Fibroblast of peridontal ligament (primary cell): ENCODE results near the gene PLD6.

Source experiments
- DNase-seq: peaks from one replicate; pipeline ENCODE4 v3.0.0-alpha.2; 2010; ENCODE audit errors: extremely low read depth

PLD6 gene

DNA sequence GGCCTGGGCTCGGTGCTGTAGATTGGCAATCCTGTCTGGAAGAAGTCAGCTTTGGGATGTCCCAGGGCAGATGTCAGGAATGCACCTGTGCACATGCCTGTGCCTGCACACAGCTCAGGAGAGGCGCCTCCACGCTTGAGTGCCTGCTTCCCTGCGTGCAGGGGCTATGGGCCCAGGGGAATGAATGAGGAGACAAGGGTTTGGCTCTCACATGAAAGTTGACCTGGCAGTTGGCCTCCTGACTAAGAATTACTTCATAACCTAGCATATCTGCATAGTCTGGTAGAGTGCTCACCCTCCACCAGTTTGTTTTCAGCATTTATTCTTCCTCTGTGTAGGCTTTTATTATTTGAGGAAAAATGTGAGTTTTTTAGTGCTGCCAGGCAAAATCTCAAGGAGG, 50.0 kb downstream of the PLD6 start:
- DNase-seq, result peak; percentile 71

DNA sequence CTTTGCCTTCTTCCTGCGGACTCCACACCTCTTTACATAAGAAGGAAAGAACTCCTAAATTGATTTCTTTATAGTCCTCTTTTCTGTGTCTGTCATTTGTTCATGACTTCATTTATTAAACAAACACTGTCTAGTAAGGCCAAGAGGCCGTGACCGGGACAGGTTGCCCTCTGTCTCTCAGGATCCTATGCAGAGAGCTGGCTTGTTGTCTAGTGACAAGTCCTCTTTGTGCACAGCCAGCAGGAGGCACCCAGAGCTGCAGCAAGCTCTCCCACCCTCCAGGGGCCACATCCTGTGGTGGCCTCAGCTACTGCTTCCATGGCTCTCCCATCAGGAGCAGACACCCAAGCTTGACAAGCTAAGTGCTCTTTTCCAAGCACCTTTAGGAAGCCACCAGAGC, 50.6 kb downstream of the PLD6 start:
- DNase-seq, result no peak

DNA sequence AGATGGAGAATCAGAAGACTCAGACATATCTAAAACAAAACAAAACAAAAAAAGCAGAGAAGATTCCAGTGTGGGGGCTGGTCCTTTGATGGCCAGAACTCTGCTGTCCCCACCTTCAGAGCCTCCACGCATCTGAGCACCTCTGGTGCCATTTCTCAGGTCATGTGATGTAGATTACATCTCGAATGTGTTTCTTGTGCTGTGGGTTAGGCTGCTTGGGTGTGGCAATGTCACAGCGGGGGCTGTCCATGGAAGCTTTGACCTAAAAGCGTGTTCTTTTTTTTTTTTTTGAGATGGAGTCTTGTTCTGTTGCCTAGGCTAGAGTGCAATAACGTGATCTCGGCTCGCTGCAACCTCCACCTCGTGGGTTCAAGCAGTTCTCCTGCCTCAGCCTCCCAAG, 51.2 kb downstream of the PLD6 start:
- DNase-seq, result no peak

DNA sequence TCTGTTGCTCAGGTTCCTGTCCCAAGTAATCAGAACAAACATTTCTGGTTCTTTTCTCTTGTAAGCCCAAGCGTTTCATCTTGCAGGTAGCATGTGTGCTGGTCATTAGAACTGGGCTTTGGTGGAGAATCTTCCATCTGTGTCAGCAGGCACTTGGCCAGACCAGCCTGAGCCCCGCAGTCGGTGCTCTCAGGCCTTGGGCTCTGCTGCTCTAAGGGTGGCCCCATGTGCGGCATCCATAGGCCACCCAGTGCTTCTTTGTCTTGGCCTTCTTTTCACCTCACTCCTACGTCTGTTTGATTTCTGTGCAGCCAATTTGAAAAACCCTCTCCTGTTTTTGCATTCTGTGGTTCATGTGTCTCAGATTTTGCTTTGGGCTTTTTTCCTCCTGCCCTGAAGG, 51.6 kb downstream of the PLD6 start:
- no peak for DNase-seq

DNA sequence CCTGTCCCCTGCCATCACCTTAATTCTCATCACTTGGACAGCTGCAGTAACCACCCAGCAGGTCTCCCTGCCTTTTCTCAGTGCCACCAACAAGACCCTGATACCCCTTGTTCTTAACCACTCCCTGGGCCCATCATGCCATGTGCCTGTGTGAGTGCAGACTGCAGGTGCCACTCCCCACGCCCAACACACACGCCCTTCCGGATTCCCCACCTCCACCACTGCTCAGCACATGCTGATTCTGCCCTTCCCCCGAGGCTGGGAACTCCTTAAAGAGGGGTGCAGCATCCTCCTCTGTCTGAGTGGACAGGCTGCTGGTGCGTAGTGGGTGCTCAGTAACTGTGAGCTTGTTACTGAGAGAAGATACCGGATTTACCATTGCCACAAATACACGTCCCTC, 52.4 kb downstream of the PLD6 start:
- no peak for DNase-seq

DNA sequence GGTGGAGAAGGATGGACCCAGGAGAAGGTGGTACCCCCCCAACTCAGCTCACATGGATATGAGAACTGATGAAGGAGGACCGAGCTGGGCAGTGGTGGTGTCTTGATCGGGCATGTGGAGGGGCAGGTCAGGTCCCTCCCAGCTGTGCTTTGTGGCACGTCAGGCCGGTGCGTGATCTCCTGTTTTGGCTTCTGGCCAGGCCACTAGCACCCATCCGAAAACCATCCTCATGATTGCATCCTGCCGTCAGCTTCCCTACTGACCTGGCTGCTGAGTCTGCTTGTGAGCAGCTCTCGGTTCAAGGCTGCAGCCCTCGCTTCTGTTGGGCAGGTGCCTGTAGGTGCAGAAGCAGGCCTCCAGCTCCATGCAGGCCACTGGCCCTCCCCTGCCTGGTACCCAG, 53.1 kb downstream of the PLD6 start:
- DNase-seq, result no peak

DNA sequence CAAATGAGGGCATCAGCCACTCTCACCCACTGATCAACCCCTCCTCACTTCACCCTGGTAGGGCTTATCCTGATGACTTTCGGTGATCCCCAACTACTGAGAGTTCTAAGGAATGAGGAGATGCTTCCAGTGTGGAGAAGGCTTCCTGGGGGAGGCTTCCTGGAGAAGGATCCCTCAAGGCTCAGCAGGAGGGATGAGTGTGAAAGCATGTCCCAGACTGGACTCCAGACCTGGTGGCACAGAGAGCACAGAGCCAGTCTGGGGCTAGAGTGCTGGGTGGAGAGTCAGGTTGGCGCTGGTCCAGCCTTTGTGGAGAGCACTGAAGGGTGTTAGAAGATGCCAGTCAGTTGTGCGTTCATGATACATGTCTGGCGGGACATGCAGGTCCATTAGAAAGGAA, 53.7 kb downstream of the PLD6 start:
- no peak for DNase-seq

DNA sequence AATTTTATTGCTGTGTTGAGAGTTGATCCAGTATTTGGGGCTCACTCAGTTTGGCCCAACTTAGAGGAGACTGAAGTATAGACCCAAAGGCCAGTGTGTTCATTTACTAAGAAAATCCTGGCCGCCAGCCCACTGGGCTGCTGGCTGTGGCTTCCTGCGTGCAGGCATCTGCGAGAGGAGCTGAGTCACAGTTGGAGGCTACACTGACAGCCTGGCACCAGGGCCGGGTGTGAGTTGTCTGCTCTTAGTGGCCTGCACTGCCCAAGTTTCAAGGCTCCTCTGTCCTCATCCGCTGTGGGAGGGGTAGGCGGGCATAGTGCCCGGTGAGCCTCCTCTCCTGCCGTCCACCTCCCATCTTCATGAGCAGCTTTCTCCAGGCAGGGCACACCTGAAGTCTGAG, 54.2 kb downstream of the PLD6 start:
- DNase-seq, result peak; percentile 94

DNA sequence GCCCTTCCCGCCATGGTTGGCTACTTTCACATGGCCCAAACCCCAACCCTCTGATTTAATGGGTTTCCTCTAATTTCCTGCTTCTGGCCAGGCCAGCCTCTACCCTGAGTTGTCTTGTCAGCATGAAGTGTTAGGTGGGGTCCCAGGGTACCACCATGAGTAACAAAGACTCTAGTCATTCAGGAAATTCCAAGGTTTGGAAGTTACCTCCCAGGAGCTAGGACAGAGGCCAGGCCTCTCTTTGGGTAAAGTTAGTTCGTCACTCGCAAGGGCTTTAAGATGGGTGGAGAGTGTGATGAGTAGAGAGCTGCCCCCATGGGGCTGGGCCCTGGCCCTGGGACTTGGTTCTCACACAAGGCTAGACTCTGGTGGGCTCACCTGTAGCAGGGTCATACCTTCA, 54.6 kb downstream of the PLD6 start:
- peak; percentile 22 for DNase-seq

DNA sequence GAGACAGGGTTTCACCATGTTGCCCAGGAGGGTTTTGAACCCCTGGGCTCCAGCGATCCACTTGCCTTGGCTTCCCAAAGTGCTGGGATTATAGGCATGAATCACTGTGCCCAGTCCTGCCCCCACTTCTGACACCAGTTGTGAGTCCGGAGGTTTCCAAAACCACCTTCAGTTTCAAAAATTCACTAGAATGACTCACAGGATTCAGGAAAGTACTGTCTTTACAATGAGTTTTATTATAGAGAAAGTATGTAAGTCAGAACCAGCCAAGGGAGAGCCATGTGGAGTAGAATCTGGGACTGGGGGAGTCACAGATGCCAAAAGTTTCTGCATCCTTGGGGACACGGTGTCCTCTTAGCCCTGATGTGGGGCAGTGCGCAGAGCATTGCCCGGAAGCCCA, 55.1 kb downstream of the PLD6 start:
- peak; percentile 76 for DNase-seq
